NOMO-1 treated with DMSO at 0.1 percent for 48 hours (cell line): ENCODE results near the gene HAUS5.
A peak's percentile ranks its signal among the peaks of the same experiment; 100 is the strongest.
"Not testable (repeated sequence)": the region's sequence is repeated elsewhere in the genome, so short reads cannot be mapped to it uniquely, and the experiment has no call there.

Source experiments
- DNase-seq: peaks from one replicate; lab custom pipeline; 2025; ENCODE audit not compliant: unreplicated experiment; lab: John Stamatoyannopoulos, UW

Gene HAUS5

GRCh38 chr19:35612559-35613321, at the start of gene HAUS5:
HAUS5 (plus strand) TSS chr19:35612735; CDS start chr19:35612795, 60 bp downstream.
- DNase-seq, result peak; percentile 83

- DNase-seq, result no peak
These were observed 49.8 kb upstream of the HAUS5 start for GRCh38 chr19:35562776-35563175.

GRCh38 chr19:35563207-35563829, 49.2 kb upstream of the HAUS5 start, which contains the start of gene ATP4A:
ATP4A (minus strand) TSS chr19:35563658; CDS start chr19:35563629, 29 bp downstream.
- DNase-seq, result no peak

DNA sequence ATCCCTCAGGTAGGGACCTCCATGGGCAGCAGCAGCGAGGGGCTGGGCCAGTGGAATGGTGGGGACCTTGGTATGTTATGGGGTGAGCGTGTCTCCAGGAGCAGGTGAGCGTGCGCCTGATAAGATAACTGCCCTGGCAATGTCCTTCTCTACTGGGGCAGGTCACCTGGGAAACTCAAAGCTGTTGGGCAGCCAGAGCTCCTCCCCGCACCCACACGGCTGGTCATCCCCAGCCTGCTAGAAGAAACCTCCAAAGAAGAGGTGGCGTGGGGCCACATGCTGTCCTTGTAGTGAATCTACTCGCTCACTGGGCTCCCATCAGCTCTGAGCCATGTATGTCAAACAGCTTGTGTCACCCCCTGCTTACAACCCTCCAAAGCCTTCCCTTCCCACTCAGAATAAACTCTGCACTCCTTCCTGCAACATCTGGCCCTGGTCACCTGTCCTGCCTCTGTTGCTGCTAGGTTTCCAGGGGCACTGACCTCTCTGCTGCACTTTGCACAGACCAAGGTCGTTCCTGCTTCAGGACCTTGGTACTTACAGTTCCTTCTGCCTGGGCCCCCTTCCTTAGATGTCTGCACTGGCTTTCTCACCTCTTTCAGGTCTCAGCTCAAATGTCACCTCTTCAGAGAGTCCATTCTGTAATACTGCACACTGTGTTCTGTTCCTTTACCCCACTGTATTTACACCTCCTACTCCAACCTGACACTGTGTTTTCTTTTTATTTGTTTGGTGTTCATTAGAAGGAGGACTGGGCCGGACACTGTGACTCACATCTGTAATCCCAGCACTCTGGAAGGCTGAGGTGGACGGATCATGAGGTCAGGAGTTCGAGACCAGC, 47.3 kb upstream of the HAUS5 start:
- no peak for DNase-seq

GRCh38 chr19:35566738-35567137, 45.8 kb upstream of the HAUS5 start:
- DNase-seq, result no peak

DNA sequence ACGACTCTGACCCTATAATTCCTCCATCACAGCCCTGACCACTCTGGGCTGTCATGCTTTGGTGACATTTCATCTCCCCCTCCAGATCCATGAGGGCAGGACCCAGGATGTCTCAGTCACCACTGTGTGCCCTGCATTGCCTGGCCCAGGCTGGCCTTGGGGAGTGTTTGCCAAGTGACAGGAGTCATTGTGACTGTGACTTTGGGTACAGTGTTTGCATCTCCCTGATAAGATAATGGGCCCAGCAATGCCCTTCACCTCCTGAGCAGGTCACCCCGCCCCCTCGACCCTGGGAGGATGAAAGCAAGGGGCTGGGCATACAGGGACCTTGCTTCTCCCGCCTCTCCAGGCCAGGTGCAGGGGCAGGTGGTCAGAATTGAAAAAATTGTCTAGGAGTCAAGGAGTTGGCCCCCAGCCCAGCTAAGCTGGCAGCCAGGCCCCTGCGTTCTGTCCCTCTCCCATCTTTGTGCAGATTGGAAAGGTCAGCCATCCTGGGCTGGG, 43.2 kb upstream of the HAUS5 start:
- DNase-seq, result no peak

DNA sequence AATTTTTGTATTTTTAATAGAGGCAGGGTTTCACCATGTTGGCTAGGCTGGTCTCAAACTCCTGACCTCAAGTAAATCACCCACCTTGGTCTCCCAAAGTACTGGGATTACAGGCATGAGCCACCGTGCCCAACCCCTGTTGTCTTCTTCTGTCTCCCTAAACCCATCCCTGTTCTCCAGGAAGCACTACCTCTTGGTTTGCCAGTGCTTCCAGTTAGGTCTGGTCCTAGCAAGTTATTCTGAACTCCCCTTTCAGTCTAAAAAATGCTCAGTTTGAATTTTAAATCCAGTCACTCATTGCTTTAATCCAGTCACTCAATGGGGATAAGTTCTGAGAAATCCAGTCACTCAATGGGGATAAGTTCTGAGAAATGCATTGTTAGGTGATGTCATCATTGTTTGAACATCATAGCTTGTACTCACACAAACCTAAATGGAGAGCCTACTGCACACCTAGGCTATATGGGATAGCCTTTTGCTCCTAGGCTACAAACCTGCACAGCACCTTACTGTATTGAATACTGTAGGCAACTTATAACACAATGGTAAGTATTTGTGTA, 41.0 kb upstream of the HAUS5 start:
- no peak for DNase-seq

DNA sequence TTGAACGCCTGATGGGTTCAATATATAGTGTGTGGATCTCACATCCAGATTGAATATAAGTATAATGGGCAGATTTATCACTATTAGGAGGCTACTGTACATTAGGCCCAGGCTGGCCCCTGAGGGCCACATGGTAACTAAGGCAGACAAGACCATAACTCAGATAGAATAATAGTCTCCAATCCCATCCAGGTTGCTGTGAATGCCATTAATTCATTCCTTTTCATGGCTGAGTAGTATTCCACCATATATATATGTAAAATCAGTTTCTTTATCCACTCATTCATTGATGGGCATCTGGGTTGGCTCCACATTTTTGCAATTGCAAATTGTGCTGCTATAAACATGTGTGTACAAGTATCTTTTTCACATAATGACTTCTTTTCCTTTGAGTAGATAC, 34.6 kb upstream of the HAUS5 start:
- DNase-seq, result no peak

DNA sequence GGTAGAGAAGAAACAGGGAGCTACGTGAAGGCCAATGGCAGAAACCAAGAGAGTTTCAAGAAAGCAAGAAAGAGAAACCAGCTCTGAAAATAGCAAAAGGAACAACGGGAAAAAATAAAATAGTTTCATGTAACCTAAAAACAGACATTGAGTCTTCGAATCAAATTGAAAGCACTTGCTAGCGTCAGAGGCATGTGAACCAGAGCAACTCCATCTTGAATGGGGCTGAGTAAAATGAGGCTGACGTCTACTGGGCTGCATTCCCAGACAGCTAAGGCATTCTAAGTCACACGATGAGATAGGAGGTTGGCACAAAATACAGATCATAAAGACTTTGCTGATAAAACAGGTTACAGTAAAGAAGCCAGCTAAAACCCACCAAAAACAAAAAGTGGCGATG, 33.8 kb upstream of the HAUS5 start:
- DNase-seq, result no peak

- no peak for DNase-seq
These were observed 29.8 kb upstream of the HAUS5 start for GRCh38 chr19:35582760-35583159.

GRCh38 chr19:35585848-35586247, 26.7 kb upstream of the HAUS5 start, which contains the start of gene PMIS2:
PMIS2 (plus strand) TSS chr19:35586173; CDS start chr19:35586260, 87 bp downstream.
- DNase-seq, result no peak

- no peak for DNase-seq
These were observed 25.2 kb upstream of the HAUS5 start for GRCh38 chr19:35587321-35587720.

- DNase-seq, result no peak
These were observed 21.7 kb upstream of the HAUS5 start for GRCh38 chr19:35590875-35591274.

DNA sequence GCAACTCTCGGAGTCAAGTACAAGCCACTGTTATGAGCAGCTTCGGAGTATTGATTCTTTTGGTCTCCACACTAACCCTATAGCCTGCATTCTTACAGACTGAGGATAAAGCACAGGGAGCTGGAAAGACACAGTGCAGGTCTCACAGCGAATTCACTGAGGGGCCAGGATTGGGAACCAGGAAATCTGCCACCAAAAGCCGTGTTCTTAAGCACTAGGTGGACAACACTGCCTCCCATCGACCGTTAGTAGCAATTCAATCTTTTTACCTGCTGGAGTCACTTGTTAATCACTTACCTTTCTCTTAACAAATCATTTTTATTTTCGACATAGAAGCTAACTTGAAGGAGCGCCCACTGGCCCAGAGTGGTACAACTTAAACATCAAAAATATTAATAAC, 20.3 kb upstream of the HAUS5 start:
- DNase-seq, result peak; percentile 8

- DNase-seq, result not testable (repeated sequence)
These were observed 17.5 kb upstream of the HAUS5 start for GRCh38 chr19:35595026-35595425.

DNA sequence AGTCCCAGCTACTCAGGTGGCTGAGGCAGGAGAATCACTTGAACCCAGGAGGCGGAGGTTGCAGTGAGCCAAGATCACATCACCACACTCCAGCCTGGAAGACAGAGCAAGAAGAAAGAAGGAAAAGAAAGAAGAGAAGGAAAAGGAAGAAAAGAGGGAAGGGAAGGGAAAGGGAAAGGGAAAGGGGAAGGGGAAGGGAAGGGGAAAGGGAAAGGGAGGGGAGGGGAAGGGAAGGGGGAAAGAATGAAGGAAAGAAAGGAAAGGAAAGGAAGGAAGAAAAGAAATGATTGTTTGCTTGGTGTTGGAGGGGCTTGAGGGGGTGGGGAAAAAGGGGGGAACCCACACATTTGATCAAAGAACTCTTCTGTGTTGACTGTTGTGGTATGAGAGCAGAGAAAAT, 16.6 kb upstream of the HAUS5 start:
- DNase-seq, result no peak

DNA sequence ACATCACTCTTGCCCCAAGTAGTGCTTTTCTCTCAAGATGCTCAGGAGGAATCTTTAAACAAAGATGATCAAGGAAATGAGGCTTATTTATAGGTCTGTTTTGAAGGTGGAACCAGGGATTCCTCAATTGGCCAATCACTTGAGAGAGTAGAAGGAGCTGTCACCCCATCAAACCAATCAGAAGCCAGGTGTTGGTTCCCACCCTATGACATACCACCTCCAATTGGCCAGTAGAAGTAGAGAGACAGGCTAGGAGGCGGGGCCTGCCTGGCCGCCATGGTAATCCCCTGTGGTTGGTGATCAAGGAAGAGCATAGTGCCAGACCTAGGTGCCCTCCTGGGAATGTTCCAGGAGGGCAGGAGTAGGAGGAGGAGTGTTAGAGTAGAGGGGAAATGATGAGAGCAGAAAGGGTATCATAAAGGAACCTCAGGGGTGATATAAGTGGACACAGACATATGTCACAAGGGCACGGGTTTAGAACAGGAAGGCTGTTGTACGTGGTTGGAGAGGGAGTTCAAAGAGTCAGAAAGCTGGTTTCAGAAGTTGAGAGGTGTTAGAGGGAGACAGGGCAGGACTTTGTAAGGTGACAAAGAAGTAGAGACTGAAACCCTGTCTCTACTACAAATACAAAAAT, 16.1 kb upstream of the HAUS5 start:
- DNase-seq, result no peak

DNA sequence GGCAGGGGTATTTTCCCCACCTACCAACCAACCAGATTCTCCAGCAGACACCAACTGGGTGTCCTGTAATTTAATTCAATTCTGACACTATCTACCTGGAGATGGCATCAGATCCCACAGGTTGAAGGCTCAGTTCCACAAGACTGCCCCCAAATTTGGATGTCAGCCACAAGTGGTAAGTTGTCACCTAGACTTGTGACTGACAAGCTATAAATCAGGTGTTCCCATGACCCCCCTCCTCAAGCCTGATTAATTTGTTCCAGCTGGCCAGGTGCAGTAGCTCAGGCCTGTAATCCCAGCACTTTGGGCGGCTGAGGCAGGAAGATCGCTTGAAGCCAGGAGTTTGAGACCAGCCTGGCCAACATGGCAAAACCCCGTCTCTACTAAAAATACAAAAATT, 10.6 kb upstream of the HAUS5 start:
- no peak for DNase-seq

GRCh38 chr19:35604436-35604835, 8.1 kb upstream of the HAUS5 start:
- not testable (repeated sequence) for DNase-seq

GRCh38 chr19:35607170-35607569, 5.4 kb upstream of the HAUS5 start:
- not testable (repeated sequence) for DNase-seq

GRCh38 chr19:35607661-35608060, 4.9 kb upstream of the HAUS5 start:
- DNase-seq, result no peak
